Mesodermal cell (in vitro differentiated cells): ENCODE measurements around the gene NFIC. TPM values are rescaled to one million over a fixed set of nuclear protein-coding genes. Genes with fewer than 3 reads are reported as not detected.

Experiments used
- H3K27ac ChIP-seq: 2 replicates; pipeline ENCODE4 v1.7.0; 2013; ENCODE audit warnings: mild to moderate bottlenecking, low read depth, low read length, moderate library complexity; ENCODE audit not compliant: severe bottlenecking
- H3K36me3 ChIP-seq: 2 replicates; pipeline ENCODE4 v1.7.1; 2013; ENCODE audit warnings: mild to moderate bottlenecking, low read length, moderate library complexity; ENCODE audit not compliant: control insufficient read depth, insufficient read depth
- H3K4me1 ChIP-seq: one replicate; pipeline ENCODE4 v1.7.1; 2013; ENCODE audit warnings: mild to moderate bottlenecking, low read length; ENCODE audit not compliant: insufficient read depth, control insufficient read depth, poor library complexity, severe bottlenecking
- H3K4me3 ChIP-seq: 2 replicates; pipeline ENCODE4 v1.7.0; 2013; ENCODE audit warnings: low read length, control low read depth, mild to moderate bottlenecking; ENCODE audit not compliant: insufficient read depth, poor library complexity, severe bottlenecking; ENCODE audit errors: extremely low read depth
- H3K9me3 ChIP-seq: 2 replicates; pipeline ENCODE4 v1.7.1; 2013; ENCODE audit warnings: mild to moderate bottlenecking, low read length, moderate library complexity; ENCODE audit not compliant: control insufficient read depth
- WGBS, 2 experiments: methylation state at CpG; one replicate each; pipeline ENCODE4 v1.1.5; 2013; ENCODE audit warnings: missing lambda C conversion rate in 2 of 2; ENCODE audit not compliant: insufficient coverage in 2 of 2; 5-methylcytosine and 5-hydroxymethylcytosine counted together
- polyA plus RNA-seq, 2 experiments: library from polyadenylated mRNA; stranded (reverse); fragments of 50-300 nt; gene quantifications; one replicate each; pipeline ENCODE4 v1.2.3, GENCODE V29; 2013

Gene NFIC
- polyA plus RNA-seq (2013, experiment 1 of 2): 5.7 TPM
- 4.9 TPM for polyA plus RNA-seq (2013, experiment 2 of 2)

DNA sequence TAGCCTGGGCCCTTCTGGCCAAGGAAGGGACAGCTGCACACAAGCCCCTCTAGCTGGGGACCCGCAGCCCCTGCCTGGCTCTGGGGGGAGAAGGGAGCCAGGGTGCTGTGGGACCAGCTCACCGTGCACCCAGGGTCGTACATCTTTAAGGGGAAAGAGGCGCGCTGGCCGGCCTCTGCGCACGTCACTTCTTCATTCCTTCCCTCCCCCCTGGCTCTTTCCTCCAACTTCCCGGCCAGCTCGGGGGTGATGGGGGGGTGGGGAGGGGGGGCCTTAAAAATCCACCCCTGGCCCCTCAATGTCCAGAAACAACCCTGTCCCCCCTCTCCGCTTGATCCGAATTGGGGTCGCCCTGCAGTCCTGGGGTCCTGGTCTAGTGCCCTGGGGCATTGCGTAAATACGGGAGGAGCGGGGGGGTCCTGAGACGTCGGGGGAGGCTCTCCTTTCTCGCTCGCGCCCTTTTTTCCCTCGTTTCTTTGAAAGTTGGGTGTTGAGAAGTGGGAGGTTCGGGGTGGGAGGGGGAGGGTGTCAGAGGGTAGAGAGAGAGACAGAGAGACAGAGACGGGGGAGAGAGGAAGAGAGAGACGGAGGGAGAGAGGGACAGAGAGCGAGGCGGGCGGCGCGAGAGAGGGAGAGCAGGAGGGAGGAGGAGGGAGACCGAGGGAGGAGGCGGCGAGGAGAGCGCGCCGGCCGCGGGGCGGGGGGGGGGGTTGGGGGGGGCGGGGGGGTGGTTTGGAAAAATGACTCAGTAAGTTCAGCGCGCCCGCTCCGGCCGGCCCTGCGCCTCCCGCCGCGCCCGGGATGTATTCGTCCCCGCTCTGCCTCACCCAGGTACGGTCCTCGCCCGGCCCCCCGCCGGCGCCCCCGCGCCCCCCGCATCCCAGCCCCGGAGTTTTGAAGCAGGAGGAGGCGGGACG lies at the start of gene NFIC:
Gene NFIC (plus strand): TSS at position 748 of the 917 bp plus-strand sequence. CDS start 54 bp downstream, at position 802.
- H3K36me3 ChIP-seq: no peaks in the 10 kb centered on the region
- WGBS, 2 experiments: 0 to 3% methylated on average over 8 to 9 of the region's 64 CpGs
- H3K27ac ChIP-seq: no peak within 1 kb of the TSS
- no peaks in the 10 kb centered on the region for H3K4me1 ChIP-seq
- peak within 1 kb of the TSS; percentile 36 for H3K4me3 ChIP-seq
- no peaks in the 10 kb centered on the region for H3K9me3 ChIP-seq

DNA sequence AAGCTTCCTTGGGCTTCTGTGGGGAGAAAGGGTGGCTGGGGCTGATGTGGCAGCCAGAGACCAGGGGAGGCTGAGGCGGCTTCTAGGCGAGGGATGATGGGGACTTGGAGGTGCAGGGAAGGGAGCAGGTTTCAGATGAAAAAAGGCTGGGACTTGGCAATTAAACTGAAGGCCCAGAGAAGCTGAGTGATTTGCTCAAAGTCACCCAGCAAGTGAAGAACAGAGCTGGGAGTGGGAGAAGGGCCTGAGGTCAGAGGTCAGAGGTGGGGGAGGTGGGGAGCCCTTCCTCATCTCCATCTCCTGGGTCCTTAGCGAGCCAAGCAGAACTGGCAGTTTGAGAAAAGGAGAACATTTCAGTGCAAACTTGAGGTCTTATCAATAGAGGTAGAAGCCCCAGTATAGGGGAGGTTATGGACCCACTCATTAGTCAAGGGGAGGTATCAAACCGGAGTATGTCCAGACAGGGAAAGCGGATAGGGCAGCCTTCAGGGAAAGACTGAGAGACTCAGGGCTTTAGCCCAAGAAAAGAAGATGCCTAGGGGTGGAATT lies 49.6 kb upstream of the NFIC start:
- WGBS, 2 experiments: 85 to 94% methylated on average over 4 of the region's 5 CpGs
- H3K36me3 ChIP-seq: no peaks in the 10 kb centered on the region
- H3K4me3 ChIP-seq: no peak overlapping the region
- H3K27ac ChIP-seq: no peak overlapping the region
- H3K9me3 ChIP-seq: no peaks in the 10 kb centered on the region
- H3K4me1 ChIP-seq: no peaks in the 10 kb centered on the region

DNA sequence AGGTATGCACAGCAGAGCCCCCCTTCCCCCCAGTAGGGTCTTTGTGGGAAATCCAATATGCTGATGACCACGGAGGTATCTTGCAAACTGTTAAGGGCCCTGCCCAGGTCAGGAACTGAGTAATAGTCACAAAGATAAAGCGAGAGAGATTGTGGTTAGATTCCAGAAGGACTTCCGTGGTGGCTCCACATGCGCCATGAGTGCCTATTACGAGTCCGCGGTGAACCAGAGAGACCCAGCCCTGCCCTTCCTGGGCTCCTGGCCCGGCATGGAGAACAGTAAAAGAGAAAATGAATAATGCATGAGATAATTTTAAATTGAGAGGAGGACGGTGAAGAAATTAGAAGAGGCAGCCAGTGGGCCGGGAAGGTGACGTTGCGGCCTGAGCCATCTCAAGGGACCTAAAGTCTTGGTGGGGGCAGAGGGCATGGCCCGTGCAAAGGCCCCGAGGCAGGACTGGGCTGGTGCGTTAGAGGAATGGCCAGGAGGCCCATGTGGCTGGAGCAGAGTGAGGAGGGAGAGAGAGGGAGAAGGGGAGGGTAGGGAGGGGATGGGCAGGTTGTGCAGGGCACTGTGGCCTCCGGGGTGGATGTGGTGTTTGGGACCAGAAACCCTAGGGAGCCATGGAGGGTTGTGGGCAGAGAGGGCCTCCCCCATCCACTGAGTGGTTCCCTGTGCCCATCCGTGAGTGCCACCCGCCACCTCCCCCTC lies 46.6 kb upstream of the NFIC start:
- Histone ChIP-seq H3K27ac (no peak overlapping the region), H3K36me3 (no peaks in the 10 kb centered on the region), H3K9me3 (no peaks in the 10 kb centered on the region), H3K4me3 (no peak overlapping the region), H3K4me1 (no peaks in the 10 kb centered on the region)
- WGBS, 2 experiments: 55 to 64% methylated on average over 16 to 17 of the region's 18 CpGs

DNA sequence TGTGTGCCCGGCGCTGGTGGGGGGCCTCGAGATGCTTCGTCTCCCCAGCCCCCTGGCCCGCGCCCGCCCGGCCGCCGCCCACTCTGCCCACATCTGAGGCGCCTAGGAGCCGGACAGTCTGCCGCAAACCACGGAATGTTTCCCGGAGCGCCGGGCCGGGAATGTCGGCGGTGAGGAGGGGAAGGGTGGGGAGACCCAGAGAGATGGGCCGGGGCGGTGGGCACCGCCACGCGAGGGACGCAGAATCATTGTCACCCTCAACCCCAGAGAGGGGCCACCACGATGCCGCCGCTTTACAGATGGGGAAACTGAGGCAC lies 46.1 kb upstream of the NFIC start:
- 69 to 76% methylated on average over 24 to 28 of the region's 29 CpGs for WGBS, 2 experiments
- H3K27ac ChIP-seq: no peak overlapping the region
- H3K4me1 ChIP-seq: no peaks in the 10 kb centered on the region
- no peaks in the 10 kb centered on the region for H3K9me3 ChIP-seq
- no peaks in the 10 kb centered on the region for H3K36me3 ChIP-seq
- no peak overlapping the region for H3K4me3 ChIP-seq

DNA sequence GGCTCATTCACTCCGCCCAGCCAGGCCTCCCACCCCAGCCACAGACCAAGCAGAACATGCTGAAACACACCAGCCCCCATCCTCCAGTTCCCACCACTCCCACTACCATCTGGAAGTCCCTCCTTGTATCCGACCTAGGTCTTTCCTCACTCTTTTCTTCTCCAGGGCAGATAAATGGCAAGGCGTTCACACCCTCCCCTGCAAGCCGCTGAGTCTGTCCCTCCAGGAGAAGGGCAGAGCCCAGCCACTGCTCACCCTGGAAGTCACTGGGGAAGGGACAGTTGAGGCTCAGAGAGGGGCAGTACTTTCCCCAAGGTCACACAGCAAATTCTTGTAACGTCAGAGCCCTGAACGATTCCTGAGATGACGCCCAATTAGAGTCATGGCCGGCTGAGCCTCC lies 45.5 kb upstream of the NFIC start:
- 67 to 71% methylated on average over 6 to 8 of the region's 8 CpGs for WGBS, 2 experiments
- no peak overlapping the region for H3K4me3 ChIP-seq
- no peak overlapping the region for H3K27ac ChIP-seq

DNA sequence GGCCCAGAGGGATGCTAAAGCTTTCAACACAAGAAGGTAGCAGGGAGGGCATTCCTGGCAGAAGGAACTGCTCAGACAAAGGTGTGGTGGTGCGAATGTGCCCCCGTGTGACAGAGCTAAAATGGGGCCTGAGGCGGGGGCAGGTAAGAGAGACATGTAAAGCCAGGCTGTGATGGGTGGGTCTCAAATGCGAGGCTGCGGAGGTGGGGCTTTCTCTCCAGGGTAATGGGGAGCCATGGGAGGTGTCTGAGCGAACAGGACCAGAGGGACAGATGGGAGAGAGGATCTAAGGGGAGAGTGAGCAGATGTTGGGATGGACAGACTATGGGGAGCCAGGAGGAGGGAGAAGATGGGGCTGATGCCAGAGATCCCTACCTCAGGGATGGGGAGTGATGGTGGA lies 44.7 kb upstream of the NFIC start:
- WGBS, 2 experiments: 46 to 50% methylated on average over 6 of the region's 6 CpGs
- no peaks in the 10 kb centered on the region for H3K9me3 ChIP-seq
- H3K36me3 ChIP-seq: no peaks in the 10 kb centered on the region
- H3K4me1 ChIP-seq: no peaks in the 10 kb centered on the region
- no peak overlapping the region for H3K27ac ChIP-seq
- H3K4me3 ChIP-seq: no peak overlapping the region

More for the DNA sequence above, 45.5 kb upstream of the NFIC start:
- H3K36me3 ChIP-seq: no peaks in the 10 kb centered on the region
- no peaks in the 10 kb centered on the region for H3K9me3 ChIP-seq
- no peaks in the 10 kb centered on the region for H3K4me1 ChIP-seq

DNA sequence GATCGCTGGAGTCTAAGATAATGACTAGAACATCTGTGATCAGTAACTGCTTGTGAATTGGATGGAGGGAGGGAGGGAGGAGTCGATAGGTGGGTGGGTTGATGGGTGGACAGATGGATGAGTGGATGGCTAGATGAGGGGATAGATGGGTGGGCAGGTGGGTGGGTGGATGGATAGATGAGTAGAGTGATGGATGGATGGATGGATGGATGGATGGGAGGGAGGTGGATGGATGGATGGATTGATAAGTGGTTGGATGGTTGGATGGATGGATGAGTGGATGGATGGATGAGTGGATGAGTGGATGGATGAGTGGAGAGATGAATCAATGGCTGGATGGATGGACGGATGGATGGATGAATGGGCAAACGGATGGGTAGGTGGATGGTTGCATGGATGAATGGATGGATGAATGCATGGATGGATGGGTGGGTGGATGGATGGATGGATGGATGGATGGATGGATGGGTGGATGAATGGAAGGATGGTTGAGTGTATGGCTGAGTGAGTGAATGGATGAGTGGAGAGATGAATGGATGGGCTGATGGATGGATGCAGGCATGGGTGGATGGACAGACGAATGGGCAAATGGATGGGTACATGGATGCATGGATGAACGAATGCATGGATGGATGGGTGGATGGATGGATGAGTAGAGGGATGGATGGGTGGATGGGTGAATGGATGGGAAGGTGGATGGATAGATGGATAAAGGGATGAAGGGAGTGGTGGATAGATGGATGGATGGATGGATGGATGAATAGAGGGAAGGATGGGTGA lies 44.0 kb upstream of the NFIC start:
- WGBS, 2 experiments: 74 to 76% methylated on average over 4 to 6 of the region's 6 CpGs
- Histone ChIP-seq H3K9me3 (no peaks in the 10 kb centered on the region), H3K4me1 (no peaks in the 10 kb centered on the region), H3K4me3 (no peak overlapping the region), H3K36me3 (no peaks in the 10 kb centered on the region), H3K27ac (no peak overlapping the region)

DNA sequence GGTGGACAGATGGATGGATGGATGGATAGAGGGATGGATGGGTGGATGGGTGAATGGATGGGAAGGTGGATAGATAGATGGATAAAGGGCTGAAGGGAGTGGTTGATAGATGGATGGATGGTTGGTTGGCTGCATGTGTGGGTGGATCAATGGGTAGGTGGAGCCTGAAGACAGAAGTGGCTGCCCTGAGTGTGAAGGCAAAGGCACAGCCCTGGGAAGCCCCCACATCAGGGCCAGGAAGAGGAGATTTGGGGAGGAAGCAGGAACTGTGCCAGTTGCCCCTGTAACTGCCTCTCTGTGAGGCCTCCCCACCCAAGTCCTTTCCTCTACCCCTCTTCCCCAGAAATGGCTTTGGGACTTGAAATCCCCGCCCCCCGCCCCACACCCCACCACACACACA lies 43.4 kb upstream of the NFIC start:
- H3K27ac ChIP-seq: no peak overlapping the region
- no CpG with 5 or more reads among the region's 2 CpGs for WGBS, 2 experiments
- no peak overlapping the region for H3K4me3 ChIP-seq
- H3K4me1 ChIP-seq: no peaks in the 10 kb centered on the region
- no peaks in the 10 kb centered on the region for H3K9me3 ChIP-seq
- no peaks in the 10 kb centered on the region for H3K36me3 ChIP-seq

DNA sequence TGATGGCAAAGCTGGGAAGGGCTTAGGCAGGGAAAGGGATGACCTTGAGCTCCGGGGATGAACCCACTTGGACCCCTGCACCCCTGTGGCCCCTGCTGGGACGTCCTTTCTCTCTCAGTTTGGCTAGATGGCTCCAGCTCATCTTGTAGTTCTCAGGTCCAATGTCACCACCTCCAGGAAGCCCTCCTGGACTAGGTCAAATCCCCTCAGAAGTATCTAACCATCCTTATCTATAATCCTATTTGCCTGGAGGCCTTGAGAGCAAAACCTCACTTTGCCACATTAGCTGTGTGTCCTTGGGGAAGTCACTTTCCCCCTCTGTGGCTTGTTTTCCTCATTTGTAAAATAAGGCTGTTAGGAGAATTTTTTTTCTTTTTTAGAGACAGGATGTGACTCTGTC lies 42.7 kb upstream of the NFIC start:
- Histone ChIP-seq H3K36me3 (no peaks in the 10 kb centered on the region), H3K4me1 (no peaks in the 10 kb centered on the region), H3K4me3 (no peak overlapping the region), H3K27ac (no peak overlapping the region), H3K9me3 (no peaks in the 10 kb centered on the region)
- WGBS, 2 experiments: 25 to 65% methylated on average over 2 of the region's 2 CpGs

DNA sequence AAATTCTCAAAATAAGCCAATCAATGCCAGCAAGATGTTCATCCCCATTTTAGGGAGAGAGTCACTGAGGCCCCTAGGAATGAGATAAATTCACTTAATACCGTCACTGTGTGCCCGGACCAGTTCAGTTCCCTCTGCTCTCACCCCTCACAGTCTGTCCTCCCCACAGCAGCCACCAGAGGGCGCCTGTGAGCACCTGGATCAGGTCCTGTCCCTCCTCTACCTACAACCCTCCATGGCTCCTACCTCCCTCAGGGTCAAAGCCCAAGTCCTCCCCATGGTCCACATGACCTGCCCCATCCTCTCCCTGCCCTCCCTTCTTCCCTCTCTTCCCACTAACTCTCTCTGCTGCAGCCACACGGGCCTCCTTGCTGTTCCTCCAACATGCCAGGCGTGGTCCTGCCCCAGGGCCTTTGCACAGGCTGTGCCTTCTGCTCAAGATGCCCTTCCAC lies 42.0 kb upstream of the NFIC start:
- H3K9me3 ChIP-seq: no peaks in the 10 kb centered on the region
- 41 to 53% methylated on average over 5 of the region's 5 CpGs for WGBS, 2 experiments
- no peak overlapping the region for H3K27ac ChIP-seq
- H3K36me3 ChIP-seq: no peaks in the 10 kb centered on the region
- H3K4me1 ChIP-seq: no peaks in the 10 kb centered on the region
- no peak overlapping the region for H3K4me3 ChIP-seq
